Ishikawa (cell line): ENCODE data around the gene F2.

ENCODE experiments used
- CEBPB ChIP-seq: IDR thresholded peaks from 2 replicates; pipeline ENCODE4 v1.6.1; 2012
- CREB1 ChIP-seq: IDR thresholded peaks from 2 replicates; pipeline ENCODE4 v1.6.1; 2012; ENCODE audit warnings: low read depth
- EGR1 ChIP-seq: IDR thresholded peaks from 2 replicates; pipeline ENCODE4 v1.6.1; 2012
- EP300 ChIP-seq: IDR thresholded peaks from 2 replicates; pipeline ENCODE4 v1.6.1; 2012; ENCODE audit warnings: borderline replicate concordance
- FOXM1 ChIP-seq: IDR thresholded peaks from 2 replicates; pipeline ENCODE4 v1.6.1; 2012; ENCODE audit warnings: low read depth, borderline replicate concordance
- NFIC ChIP-seq: IDR thresholded peaks from 2 replicates; pipeline ENCODE4 v1.6.1; 2012
- RAD21 ChIP-seq: IDR thresholded peaks from 2 replicates; pipeline ENCODE4 v1.6.1; 2012; ENCODE audit warnings: low read depth
- TAF1 ChIP-seq: IDR thresholded peaks from 2 replicates; pipeline ENCODE4 v1.6.1; 2012; ENCODE audit warnings: low read depth, mild to moderate bottlenecking
- TCF12 ChIP-seq: IDR thresholded peaks from 2 replicates; pipeline ENCODE4 v1.6.1; 2012; ENCODE audit warnings: low read depth
- TEAD4 ChIP-seq: IDR thresholded peaks from 2 replicates; pipeline ENCODE4 v1.6.1; 2012
- YY1 ChIP-seq: IDR thresholded peaks from 2 replicates; pipeline ENCODE4 v1.6.1; 2012; ENCODE audit warnings: low read depth
- ZBTB7A ChIP-seq: IDR thresholded peaks from 2 replicates; pipeline ENCODE4 v1.6.1; 2012; ENCODE audit warnings: low read depth
- TF ChIP-seq, protein P1 (sequence below): IDR thresholded peaks from 2 replicates; pipeline ENCODE4 v1.6.1; 2012
- TF ChIP-seq, protein P2 (sequence below): IDR thresholded peaks from 2 replicates; pipeline ENCODE4 v1.6.1; 2012
- TF ChIP-seq, protein P3 (sequence below): IDR thresholded peaks from 2 replicates; pipeline ENCODE4 v1.6.1; 2012; ENCODE audit warnings: low read depth, mild to moderate bottlenecking

The F2 gene

DNA sequence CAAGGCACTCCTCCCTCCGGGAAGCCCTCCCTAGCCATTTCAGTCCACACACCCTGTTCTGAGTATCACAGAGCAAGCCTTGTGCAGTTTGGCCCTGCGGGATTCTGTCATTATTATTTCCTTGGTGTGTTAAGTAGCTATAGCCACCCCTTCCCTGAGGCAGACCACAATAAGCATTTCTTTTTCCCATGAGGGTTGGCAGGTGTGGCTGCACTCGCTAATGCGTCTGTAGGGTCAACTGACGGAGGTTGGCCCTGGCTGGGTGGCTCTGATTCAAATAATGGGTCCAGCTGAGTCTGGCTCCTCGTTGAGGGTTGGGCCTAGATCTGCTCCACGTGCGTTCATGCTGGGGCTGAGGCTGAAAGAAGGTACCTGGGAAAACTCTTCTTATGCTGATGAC, 5.1 kb downstream of the F2 start:
- TF ChIP-seq, protein P1, sequence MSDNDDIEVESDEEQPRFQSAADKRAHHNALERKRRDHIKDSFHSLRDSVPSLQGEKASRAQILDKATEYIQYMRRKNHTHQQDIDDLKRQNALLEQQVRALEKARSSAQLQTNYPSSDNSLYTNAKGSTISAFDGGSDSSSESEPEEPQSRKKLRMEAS: no peak
- TF ChIP-seq TCF12 (no peak), CREB1 (no peak), TEAD4 (no peak), RAD21 (no peak), EP300 (no peak), NFIC (no peak), YY1 (no peak), FOXM1 (no peak), TAF1 (no peak), CEBPB (no peak), ZBTB7A (no peak), EGR1 (no peak)
- TF ChIP-seq, protein P2, sequence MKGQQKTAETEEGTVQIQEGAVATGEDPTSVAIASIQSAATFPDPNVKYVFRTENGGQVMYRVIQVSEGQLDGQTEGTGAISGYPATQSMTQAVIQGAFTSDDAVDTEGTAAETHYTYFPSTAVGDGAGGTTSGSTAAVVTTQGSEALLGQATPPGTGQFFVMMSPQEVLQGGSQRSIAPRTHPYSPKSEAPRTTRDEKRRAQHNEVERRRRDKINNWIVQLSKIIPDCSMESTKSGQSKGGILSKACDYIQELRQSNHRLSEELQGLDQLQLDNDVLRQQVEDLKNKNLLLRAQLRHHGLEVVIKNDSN: no peak
- TF ChIP-seq, protein P3, sequence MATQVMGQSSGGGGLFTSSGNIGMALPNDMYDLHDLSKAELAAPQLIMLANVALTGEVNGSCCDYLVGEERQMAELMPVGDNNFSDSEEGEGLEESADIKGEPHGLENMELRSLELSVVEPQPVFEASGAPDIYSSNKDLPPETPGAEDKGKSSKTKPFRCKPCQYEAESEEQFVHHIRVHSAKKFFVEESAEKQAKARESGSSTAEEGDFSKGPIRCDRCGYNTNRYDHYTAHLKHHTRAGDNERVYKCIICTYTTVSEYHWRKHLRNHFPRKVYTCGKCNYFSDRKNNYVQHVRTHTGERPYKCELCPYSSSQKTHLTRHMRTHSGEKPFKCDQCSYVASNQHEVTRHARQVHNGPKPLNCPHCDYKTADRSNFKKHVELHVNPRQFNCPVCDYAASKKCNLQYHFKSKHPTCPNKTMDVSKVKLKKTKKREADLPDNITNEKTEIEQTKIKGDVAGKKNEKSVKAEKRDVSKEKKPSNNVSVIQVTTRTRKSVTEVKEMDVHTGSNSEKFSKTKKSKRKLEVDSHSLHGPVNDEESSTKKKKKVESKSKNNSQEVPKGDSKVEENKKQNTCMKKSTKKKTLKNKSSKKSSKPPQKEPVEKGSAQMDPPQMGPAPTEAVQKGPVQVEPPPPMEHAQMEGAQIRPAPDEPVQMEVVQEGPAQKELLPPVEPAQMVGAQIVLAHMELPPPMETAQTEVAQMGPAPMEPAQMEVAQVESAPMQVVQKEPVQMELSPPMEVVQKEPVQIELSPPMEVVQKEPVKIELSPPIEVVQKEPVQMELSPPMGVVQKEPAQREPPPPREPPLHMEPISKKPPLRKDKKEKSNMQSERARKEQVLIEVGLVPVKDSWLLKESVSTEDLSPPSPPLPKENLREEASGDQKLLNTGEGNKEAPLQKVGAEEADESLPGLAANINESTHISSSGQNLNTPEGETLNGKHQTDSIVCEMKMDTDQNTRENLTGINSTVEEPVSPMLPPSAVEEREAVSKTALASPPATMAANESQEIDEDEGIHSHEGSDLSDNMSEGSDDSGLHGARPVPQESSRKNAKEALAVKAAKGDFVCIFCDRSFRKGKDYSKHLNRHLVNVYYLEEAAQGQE: no peak

DNA sequence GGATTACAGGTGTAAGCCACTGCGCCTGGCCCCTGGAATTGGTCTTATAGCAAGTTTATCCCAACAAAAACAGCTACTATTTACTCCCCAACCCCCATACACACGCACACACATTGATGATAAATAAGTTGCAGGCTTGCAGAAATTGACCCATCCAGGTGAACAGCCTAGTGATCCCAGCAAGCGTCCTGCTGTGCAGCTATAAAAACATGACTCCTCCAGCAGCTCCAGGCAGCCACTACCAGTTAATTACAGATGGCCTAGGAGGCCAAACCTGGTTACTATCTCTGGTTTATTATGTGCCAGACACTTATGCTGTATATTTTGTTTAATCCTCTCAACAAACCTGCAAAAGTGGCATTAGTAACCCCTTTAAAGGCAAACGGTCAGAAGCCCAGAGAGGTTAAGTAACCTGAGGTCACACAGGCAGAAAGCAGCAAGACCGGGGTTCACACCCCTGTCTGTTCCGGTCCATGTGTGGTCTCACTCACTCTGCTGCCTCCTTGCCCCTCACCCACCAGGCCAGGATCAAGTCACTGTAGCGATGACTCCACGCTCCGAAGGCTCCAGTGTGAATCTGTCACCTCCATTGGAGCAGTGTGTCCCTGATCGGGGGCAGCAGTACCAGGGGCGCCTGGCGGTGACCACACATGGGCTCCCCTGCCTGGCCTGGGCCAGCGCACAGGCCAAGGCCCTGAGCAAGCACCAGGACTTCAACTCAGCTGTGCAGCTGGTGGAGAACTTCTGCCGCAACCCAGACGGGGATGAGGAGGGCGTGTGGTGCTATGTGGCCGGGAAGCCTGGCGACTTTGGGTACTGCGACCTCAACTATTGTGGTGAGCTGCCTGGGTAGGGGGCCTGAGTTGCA, 6.6 kb downstream of the F2 start:
- no peak for TF ChIP-seq EP300
- TF ChIP-seq TEAD4: no peak
- TF ChIP-seq, protein P1: no peak
- no peak for TF ChIP-seq RAD21
- TF ChIP-seq FOXM1: no peak
- TF ChIP-seq TCF12: no peak
- no peak for TF ChIP-seq YY1
- TF ChIP-seq CREB1: no peak
- no peak for TF ChIP-seq EGR1
- TF ChIP-seq CEBPB: no peak
- TF ChIP-seq ZBTB7A: no peak
- no peak for TF ChIP-seq TAF1
- TF ChIP-seq, protein P3: no peak
- TF ChIP-seq NFIC: no peak
- TF ChIP-seq, protein P2: no peak

DNA sequence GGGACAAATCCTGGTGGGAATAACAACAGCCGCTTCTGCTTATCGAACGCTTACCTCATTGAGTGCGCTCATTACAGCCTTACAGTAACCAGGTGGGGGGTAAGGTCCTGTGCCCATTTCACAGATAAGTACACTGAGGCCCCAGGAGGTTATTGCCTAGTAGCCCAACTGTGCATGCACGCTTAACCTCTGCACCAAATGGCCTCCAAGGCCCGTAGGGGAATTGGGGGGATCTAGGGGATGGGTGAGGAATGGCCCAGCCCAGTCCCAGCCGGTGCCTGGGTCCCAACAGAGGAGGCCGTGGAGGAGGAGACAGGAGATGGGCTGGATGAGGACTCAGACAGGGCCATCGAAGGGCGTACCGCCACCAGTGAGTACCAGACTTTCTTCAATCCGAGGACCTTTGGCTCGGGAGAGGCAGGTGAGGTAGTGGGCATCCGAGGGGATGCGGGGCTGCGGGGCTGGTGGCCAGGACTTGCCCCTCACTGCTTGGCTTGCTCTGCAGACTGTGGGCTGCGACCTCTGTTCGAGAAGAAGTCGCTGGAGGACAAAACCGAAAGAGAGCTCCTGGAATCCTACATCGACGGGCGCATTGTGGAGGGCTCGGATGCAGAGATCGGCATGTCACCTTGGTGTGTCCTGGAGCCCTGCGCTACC, 7.3 kb downstream of the F2 start:
- TF ChIP-seq CREB1 (no peak), TEAD4 (no peak), CEBPB (no peak), EP300 (no peak), RAD21 (no peak)
- TF ChIP-seq, protein P1: no peak

DNA sequence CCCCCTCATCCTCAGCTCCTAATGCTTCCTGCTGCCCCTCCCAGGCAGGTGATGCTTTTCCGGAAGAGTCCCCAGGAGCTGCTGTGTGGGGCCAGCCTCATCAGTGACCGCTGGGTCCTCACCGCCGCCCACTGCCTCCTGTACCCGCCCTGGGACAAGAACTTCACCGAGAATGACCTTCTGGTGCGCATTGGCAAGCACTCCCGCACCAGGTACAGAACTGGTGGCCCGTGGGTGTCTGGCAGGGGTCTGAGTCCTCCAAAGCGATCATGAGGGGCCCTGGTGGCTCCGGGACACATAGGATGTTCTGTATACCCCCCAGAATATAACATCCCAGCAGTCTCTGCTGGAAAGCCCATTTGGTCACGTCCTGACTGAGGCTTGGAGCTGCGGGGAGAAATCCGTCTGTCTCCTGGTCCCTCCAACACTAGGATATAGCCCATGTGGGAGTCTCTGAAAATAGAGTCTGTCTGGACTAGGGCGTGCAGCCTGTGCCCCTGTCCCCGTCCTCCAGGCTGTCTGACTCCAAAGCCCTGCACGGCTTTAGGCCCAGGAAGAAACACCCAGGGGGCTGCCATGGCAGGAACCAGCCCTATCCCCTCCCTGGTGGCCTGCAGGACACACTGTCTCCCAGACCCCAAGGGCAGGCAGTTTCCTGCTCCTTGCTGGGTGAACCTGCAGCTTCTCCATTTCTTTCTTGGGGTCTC, 9.1 kb downstream of the F2 start:
- TF ChIP-seq FOXM1 (no peak), YY1 (no peak), RAD21 (no peak), TAF1 (no peak), EP300 (no peak), EGR1 (no peak), TCF12 (no peak), CEBPB (no peak), ZBTB7A (no peak), TEAD4 (no peak), NFIC (no peak), CREB1 (no peak)
- TF ChIP-seq, protein P3: no peak
- TF ChIP-seq, protein P1: no peak
- TF ChIP-seq, protein P2: no peak
